ENCODE data around the gene KLK13. TPM values are rescaled to one million over a fixed set of nuclear protein-coding genes. Genes with fewer than 3 reads are reported as not detected.

Gene KLK13, protein sequence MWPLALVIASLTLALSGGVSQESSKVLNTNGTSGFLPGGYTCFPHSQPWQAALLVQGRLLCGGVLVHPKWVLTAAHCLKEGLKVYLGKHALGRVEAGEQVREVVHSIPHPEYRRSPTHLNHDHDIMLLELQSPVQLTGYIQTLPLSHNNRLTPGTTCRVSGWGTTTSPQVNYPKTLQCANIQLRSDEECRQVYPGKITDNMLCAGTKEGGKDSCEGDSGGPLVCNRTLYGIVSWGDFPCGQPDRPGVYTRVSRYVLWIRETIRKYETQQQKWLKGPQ
- total RNA-seq = 1 to 10 TPM in 3 of 4 donors, not detected in 1; 1.2 to 5.0 (median 1.3) TPM

- no peak within 1 kb of the TSS for H3K27ac ChIP-seq
- no peaks in the 10 kb centered on the region for H3K9me3 ChIP-seq
- H3K36me3 ChIP-seq = no peaks in the 10 kb centered on the region
- DNase-seq = no peak
- TF ChIP-seq CTCF (IDR thresholded peaks at IDR 0.05) (no peak), POLR2A (IDR thresholded peaks at IDR 0.05) (no peak)
- H3K4me3 ChIP-seq = peak within 1 kb of the TSS in 1 of 4 donors; percentile 27
- H3K4me1 ChIP-seq = peaks cover 0 to 7% (median 0%) of the 10 kb centered on the region in 4 donors
- H3K27me3 ChIP-seq = no peaks in the 10 kb centered on the region
These were observed at the start of gene KLK13 for GRCh38 chr19:51064534-51065220. KLK13 (minus strand) TSS chr19:51065092; CDS start chr19:51065067, 25 bp downstream.

DNA sequence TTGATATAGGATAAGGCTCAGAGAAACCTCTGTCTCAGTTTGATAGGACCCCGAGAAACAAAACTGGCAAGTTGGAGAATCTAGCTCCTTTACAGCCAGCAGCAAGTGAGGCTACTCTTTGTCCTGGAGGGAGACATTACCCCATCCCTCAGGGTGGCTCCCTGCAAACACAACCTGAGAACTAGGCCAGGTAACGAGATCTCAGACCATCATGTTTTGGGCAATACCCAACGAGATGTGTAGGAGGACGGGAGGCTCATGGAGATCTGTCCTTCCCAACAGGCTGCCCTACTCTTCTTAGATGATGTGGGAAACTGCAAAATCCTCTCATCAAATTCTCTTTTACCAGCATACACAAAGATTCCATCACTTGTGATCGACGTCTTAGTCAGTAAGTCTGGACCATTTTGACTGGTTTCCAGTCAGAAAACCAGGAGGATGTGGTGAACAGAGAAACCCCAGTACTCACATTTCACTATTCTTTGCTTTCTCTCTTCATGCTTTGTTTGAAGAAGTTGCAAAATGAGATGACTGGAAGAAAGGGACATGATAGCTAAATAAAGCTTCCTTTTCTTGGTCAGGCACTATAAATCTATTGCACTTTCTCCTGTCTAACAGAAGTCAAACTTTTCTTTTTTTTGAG, 49.3 kb upstream of the KLK13 start:
- DNase-seq = no peak
- H3K27ac ChIP-seq = no peak overlapping the region

GRCh38 chr19:51111606-51112005, 46.7 kb upstream of the KLK13 start:
- Histone ChIP-seq H3K27ac (no peak overlapping the region), H3K27me3 (no peaks in the 10 kb centered on the region), H3K4me1 (peaks cover 0 to 16% (median 3%) of the 10 kb centered on the region in 4 donors), H3K9me3 (no peaks in the 10 kb centered on the region), H3K4me3 (no peak overlapping the region), H3K36me3 (no peaks in the 10 kb centered on the region)
- DNase-seq = no peak
- TF ChIP-seq POLR2A (IDR thresholded peaks at IDR 0.05) = no peak
- TF ChIP-seq CTCF (IDR thresholded peaks at IDR 0.05) = peak in 1 of 6 experiments; percentile 10

More for the DNA sequence above, 49.3 kb upstream of the KLK13 start:
- H3K4me3 ChIP-seq = no peak overlapping the region
- no peaks in the 10 kb centered on the region for H3K27me3 ChIP-seq
- H3K4me1 ChIP-seq = no peaks in the 10 kb centered on the region
- TF ChIP-seq CTCF (IDR thresholded peaks at IDR 0.05) (no peak), POLR2A (IDR thresholded peaks at IDR 0.05) (no peak)
- H3K36me3 ChIP-seq = no peaks in the 10 kb centered on the region
- H3K9me3 ChIP-seq = no peaks in the 10 kb centered on the region

DNA sequence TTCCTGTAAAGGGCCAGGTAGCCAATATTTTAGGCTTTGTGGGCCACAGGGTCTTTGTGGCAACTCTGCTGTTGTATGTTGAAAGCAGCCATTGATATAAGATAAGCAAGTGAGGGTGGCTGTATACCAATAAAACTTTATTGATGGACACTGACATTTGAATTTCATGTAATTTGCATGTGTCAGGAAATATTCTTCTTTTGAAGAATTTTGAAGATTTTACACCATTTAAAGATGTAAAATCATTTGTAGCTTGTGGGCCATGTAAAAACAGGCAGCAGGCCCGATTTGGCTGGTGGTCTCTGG, 45.7 kb upstream of the KLK13 start:
- Histone ChIP-seq H3K9me3 (no peaks in the 10 kb centered on the region), H3K27ac (no peak overlapping the region), H3K27me3 (no peaks in the 10 kb centered on the region), H3K36me3 (no peaks in the 10 kb centered on the region), H3K4me1 (peaks cover 0 to 16% (median 3%) of the 10 kb centered on the region in 4 donors), H3K4me3 (no peak overlapping the region)
- TF ChIP-seq CTCF (IDR thresholded peaks at IDR 0.05) = no peak
- no peak for TF ChIP-seq POLR2A (IDR thresholded peaks at IDR 0.05)
- DNase-seq = no peak

DNA sequence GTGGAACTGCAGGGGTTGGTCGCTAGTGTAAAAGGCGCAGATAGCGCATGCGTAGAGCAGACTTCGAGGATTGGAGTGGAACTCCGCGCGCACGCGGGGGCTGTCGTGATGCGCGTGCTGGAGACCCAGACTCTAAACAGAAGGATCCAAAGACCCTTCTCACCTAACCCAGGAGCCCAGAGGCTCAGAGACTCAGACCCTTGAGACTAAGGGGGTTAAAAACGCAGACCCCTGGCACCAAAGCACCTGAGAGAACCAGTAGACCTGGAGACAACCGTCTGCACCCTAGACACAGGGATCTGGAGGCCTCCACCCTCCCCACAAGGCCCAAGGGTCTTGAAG, 43.9 kb upstream of the KLK13 start:
- TF ChIP-seq CTCF (IDR thresholded peaks at IDR 0.05) (peak in 1 of 6 experiments; percentile 31), POLR2A (IDR thresholded peaks at IDR 0.05) (no peak)
- Histone ChIP-seq H3K27ac (peak overlapping the region in 2 of 4 donors; percentile 29 to 65), H3K4me3 (peak overlapping the region; percentile 56 to 76 (median 68)), H3K27me3 (no peaks in the 10 kb centered on the region), H3K9me3 (no peaks in the 10 kb centered on the region), H3K36me3 (peaks cover 0 to 4% (median 0%) of the 10 kb centered on the region in 3 donors), H3K4me1 (peaks cover 0 to 16% (median 3%) of the 10 kb centered on the region in 4 donors)
- DNase-seq = no peak
